H9 (cell line): ENCODE results near the gene EFCAB6. TPM values are rescaled to one million over a fixed set of nuclear protein-coding genes. Genes with fewer than 3 reads are reported as not detected.

Source experiments
- DNase-seq: peaks from one replicate; pipeline ENCODE4 v3.0.0-alpha.2; 2017
- H2AFZ ChIP-seq: one replicate; pipeline ENCODE4 v1.6.1; 2013; ENCODE audit warnings: mild to moderate bottlenecking, low read length, control low read depth, moderate library complexity
- H2AK5ac ChIP-seq: 2 replicates; pipeline ENCODE4 v1.6.1; 2013; ENCODE audit warnings: low read length, control low read depth, mixed read lengths; ENCODE audit not compliant: insufficient read length
- H2BK120ac ChIP-seq: one replicate; pipeline ENCODE4 v1.6.1; 2013; ENCODE audit warnings: low read depth, mild to moderate bottlenecking, low read length, control low read depth, inconsistent platforms; ENCODE audit not compliant: poor library complexity, severe bottlenecking
- H2BK12ac ChIP-seq: 2 replicates; pipeline ENCODE4 v1.6.1; 2013; ENCODE audit warnings: low read length, control low read depth, mixed read lengths, low read depth; ENCODE audit not compliant: insufficient read length
- H2BK15ac ChIP-seq: 2 replicates; pipeline ENCODE4 v1.6.1; 2013; ENCODE audit warnings: low read depth, low read length, control low read depth
- H2BK20ac ChIP-seq: one replicate; pipeline ENCODE4 v1.6.1; 2013; ENCODE audit warnings: low read depth, mild to moderate bottlenecking, low read length, control low read depth, inconsistent platforms; ENCODE audit not compliant: poor library complexity, severe bottlenecking
- H2BK5ac ChIP-seq: 2 replicates; pipeline ENCODE4 v1.6.1; 2013; ENCODE audit warnings: low read length, control low read depth, mixed read lengths; ENCODE audit not compliant: insufficient read length
- H3K14ac ChIP-seq: 2 replicates; pipeline ENCODE4 v1.6.1; 2013; ENCODE audit warnings: low read length, control low read depth; ENCODE audit not compliant: insufficient read depth
- H3K18ac ChIP-seq: 2 replicates; pipeline ENCODE4 v1.6.1; 2013; ENCODE audit warnings: low read depth, mild to moderate bottlenecking, mixed read lengths, low read length, control low read depth; ENCODE audit not compliant: insufficient read length
- H3K23ac ChIP-seq: 2 replicates; pipeline ENCODE4 v1.6.1; 2013; ENCODE audit warnings: low read length, control low read depth, mixed read lengths, low read depth; ENCODE audit not compliant: insufficient read length
- H3K23me2 ChIP-seq: 2 replicates; pipeline ENCODE4 v1.6.1; 2013; ENCODE audit warnings: low read depth, mild to moderate bottlenecking, mixed read lengths, low read length, control low read depth; ENCODE audit not compliant: insufficient read length, poor library complexity, severe bottlenecking
- H3K27ac ChIP-seq: 2 replicates; pipeline ENCODE4 v1.5.1; 2013; ENCODE audit warnings: low read length, control low read depth, mixed read lengths, low read depth; ENCODE audit not compliant: insufficient read length
- H3K27me3 ChIP-seq: 2 replicates; pipeline ENCODE4 v1.6.1; 2013; ENCODE audit warnings: low read length, control low read depth, inconsistent platforms; ENCODE audit not compliant: insufficient read depth
- H3K4ac ChIP-seq: 2 replicates; pipeline ENCODE4 v1.6.1; 2013; ENCODE audit warnings: low read depth, mild to moderate bottlenecking, control low read depth, inconsistent platforms, low read length, moderate library complexity
- H3K4me1 ChIP-seq: 2 replicates; pipeline ENCODE4 v1.6.1; 2013; ENCODE audit warnings: low read length, control low read depth, inconsistent platforms; ENCODE audit not compliant: insufficient read depth
- H3K4me2 ChIP-seq: 2 replicates; pipeline ENCODE4 v1.6.1; 2013; ENCODE audit warnings: low read length, control low read depth, mixed read lengths; ENCODE audit not compliant: insufficient read length, insufficient read depth
- H3K56ac ChIP-seq: 2 replicates; pipeline ENCODE4 v1.6.1; 2013; ENCODE audit warnings: low read depth, mild to moderate bottlenecking, mixed read lengths, low read length, control low read depth; ENCODE audit not compliant: insufficient read length
- H3K79me1 ChIP-seq: 2 replicates; pipeline ENCODE4 v1.6.1; 2013; ENCODE audit warnings: low read depth, mild to moderate bottlenecking, moderate library complexity, low read length, control low read depth, inconsistent platforms; ENCODE audit not compliant: insufficient read depth, poor library complexity, severe bottlenecking
- H3K79me2 ChIP-seq: 2 replicates; pipeline ENCODE4 v1.6.1; 2013; ENCODE audit warnings: low read length, control low read depth, inconsistent platforms; ENCODE audit not compliant: insufficient read depth
- H3K9ac ChIP-seq: 2 replicates; pipeline ENCODE4 v1.6.1; 2013; ENCODE audit warnings: low read length, control low read depth, mixed read lengths; ENCODE audit not compliant: insufficient read length; ENCODE audit errors: extremely low read depth
- H3K9me3 ChIP-seq: one replicate; pipeline ENCODE4 v1.6.1; 2013; ENCODE audit warnings: low read depth, low read length, inconsistent platforms; ENCODE audit not compliant: control insufficient read depth
- H3T11ph ChIP-seq: one replicate; pipeline ENCODE4 v1.6.1; 2013; ENCODE audit warnings: mild to moderate bottlenecking, low read length, control low read depth, inconsistent platforms
- H4K20me1 ChIP-seq: one replicate; pipeline ENCODE4 v1.6.1; 2013; ENCODE audit not compliant: control insufficient read depth, insufficient read length, insufficient read depth
- H4K5ac ChIP-seq: 2 replicates; pipeline ENCODE4 v1.6.1; 2013; ENCODE audit warnings: low read depth, mild to moderate bottlenecking, mixed read lengths, low read length, control low read depth; ENCODE audit not compliant: insufficient read length
- H4K8ac ChIP-seq: replicated peaks from 2 replicates; pipeline ENCODE4 v1.6.1; 2013; ENCODE audit warnings: low read length, control low read depth, mixed read lengths, low read depth; ENCODE audit not compliant: insufficient read length
- H4K91ac ChIP-seq: 2 replicates; pipeline ENCODE4 v1.6.1; 2013; ENCODE audit warnings: low read depth, mild to moderate bottlenecking, moderate library complexity, mixed read lengths, low read length, control low read depth; ENCODE audit not compliant: insufficient read length
- H3K27ac Mint-ChIP-seq, 3 experiments: 2 replicates in 2 of 3; 3 replicates in 1 of 3; pipeline ENCODE4 v1.8.0; 2020 to 2021; ENCODE audit warnings: mixed read lengths in 3 of 3, mild to moderate bottlenecking in 1 of 3, moderate library complexity in 1 of 3
- H3K27me3 Mint-ChIP-seq: 2 replicates; pipeline ENCODE4 v1.8.0; 2021; ENCODE audit warnings: low read depth, mild to moderate bottlenecking, moderate library complexity, mixed read lengths
- H3K36me3 Mint-ChIP-seq, 3 experiments: 2 replicates in 2 of 3; 3 replicates in 1 of 3; pipeline ENCODE4 v1.8.0; 2020 to 2021; ENCODE audit warnings: low read depth in 3 of 3, mixed read lengths in 3 of 3; ENCODE audit not compliant: insufficient read depth in 1 of 3
- H3K4me1 Mint-ChIP-seq, 2 experiments: 2 replicates each; pipeline ENCODE4 v1.8.0; 2020; ENCODE audit warnings: mixed read lengths in 2 of 2
- H3K4me3 Mint-ChIP-seq, 2 experiments: 2 replicates in 1 of 2; 3 replicates in 1 of 2; pipeline ENCODE4 v1.8.0; 2020 to 2021; ENCODE audit warnings: mild to moderate bottlenecking in 2 of 2, mixed read lengths in 2 of 2, moderate library complexity in 1 of 2
- H3K9me3 Mint-ChIP-seq, 2 experiments: 2 replicates in 1 of 2; 3 replicates in 1 of 2; pipeline ENCODE4 v1.8.0; 2020; ENCODE audit warnings: mild to moderate bottlenecking in 2 of 2, mixed read lengths in 2 of 2, moderate library complexity in 1 of 2
- CTCF ChIP-seq: fragments of 200-600 bp; sonication (generic); conservative IDR thresholded peaks from 3 replicates; pipeline ENCODE4 v1.8.0; 2021; ENCODE audit warnings: antibody characterized with exemption, mild to moderate bottlenecking
- WGBS: extraction: QIAGEN DNeasy Blood & Tissue Kit; methylation state at CpG from one replicate; pipeline ENCODE4 v1.1.7; 2013; ENCODE audit warnings: missing lambda C conversion rate, low lambda C conversion rate, mixed read lengths; ENCODE audit not compliant: insufficient read length; ENCODE audit errors: extremely low coverage; 5-methylcytosine and 5-hydroxymethylcytosine counted together
- total RNA-seq: library from RNA; stranded (reverse); gene quantifications from 2 replicates; pipeline ENCODE4 v1.2.1, GENCODE V29; 2021

EFCAB6 gene
- total RNA-seq, 1 experiment from 2014 or later, result 0.31 TPM

GRCh38 chr22:43634316-43634715 lies 177.8 kb downstream of the EFCAB6 start:
- H3K4ac ChIP-seq, result no peak overlapping the region
- no peak overlapping the region for H3T11ph ChIP-seq
- H3K27ac ChIP-seq, result no peak overlapping the region
- H2BK20ac ChIP-seq, result no peak overlapping the region
- no peaks in the 10 kb centered on the region for H4K20me1 ChIP-seq
- H3K4me3 Mint-ChIP-seq, result no peak overlapping the region
- H4K91ac ChIP-seq, result no peak overlapping the region
- H2BK5ac ChIP-seq, result no peak overlapping the region
- H3K27me3 Mint-ChIP-seq, result peaks cover 7% of the 10 kb centered on the region
- no peak overlapping the region for H3K14ac ChIP-seq
- no peak overlapping the region for H3K27ac Mint-ChIP-seq
- H2BK15ac ChIP-seq, result no peak overlapping the region
- H2AFZ ChIP-seq, result no peak overlapping the region
- no peak overlapping the region for H4K8ac ChIP-seq
- H3K27me3 ChIP-seq, result no peaks in the 10 kb centered on the region
- peaks cover 3% of the 10 kb centered on the region for H3K23me2 ChIP-seq
- H2BK12ac ChIP-seq, result no peak overlapping the region
- H3K9me3 ChIP-seq, result no peaks in the 10 kb centered on the region
- no peak for TF ChIP-seq CTCF
- H2AK5ac ChIP-seq, result no peak overlapping the region
- H3K4me1 Mint-ChIP-seq, result no peaks in the 10 kb centered on the region
- no peak overlapping the region for H3K56ac ChIP-seq
- no peak overlapping the region for H2BK120ac ChIP-seq
- no peaks in the 10 kb centered on the region for H3K79me2 ChIP-seq
- no peak for DNase-seq
- H3K9me3 Mint-ChIP-seq, result peaks cover 4 to 5% of the 10 kb centered on the region in 2 experiments
- H3K23ac ChIP-seq, result no peak overlapping the region
- no peaks in the 10 kb centered on the region; the same call in 1 of the 2 replicates for H3K4me1 ChIP-seq
- no peak overlapping the region for H3K9ac ChIP-seq
- H3K79me1 ChIP-seq, result no peaks in the 10 kb centered on the region
- WGBS, result no CpG with 5 or more reads among the region's 4 CpGs
- no peak overlapping the region for H4K5ac ChIP-seq
- H3K18ac ChIP-seq, result no peak overlapping the region
- H3K4me2 ChIP-seq, result no peak overlapping the region
- peaks cover 2 to 5% (median 4%) of the 10 kb centered on the region in 3 experiments; a peak in 6 of 7 replicates for H3K36me3 Mint-ChIP-seq
